Smooth muscle cell (in vitro differentiated cells): ENCODE data around the gene FBXO31. TPM values are rescaled to one million over a fixed set of nuclear protein-coding genes. Genes with fewer than 3 reads are reported as not detected.

Experiments
- DNase-seq: peaks from one replicate; lab custom pipeline; 2025; ENCODE audit not compliant: unreplicated experiment; lab: John Stamatoyannopoulos, UW
- H2AFZ ChIP-seq: fragments of 200-600 bp; sonication (generic); 2 replicates; pipeline ENCODE4 v1.6.0; 2016; ENCODE audit warnings: antibody characterized with exemption, low read depth, mild to moderate bottlenecking
- H3F3A ChIP-seq: fragments of 200-600 bp; sonication (generic); 2 replicates; pipeline ENCODE4 v1.6.0; 2017; ENCODE audit warnings: antibody characterized with exemption, low read depth
- H3K27ac ChIP-seq: fragments of 200-600 bp; sonication (generic); 2 replicates; pipeline ENCODE4 v1.5.1; 2016; ENCODE audit warnings: low read depth, mild to moderate bottlenecking
- H3K27me3 ChIP-seq: fragments of 200-600 bp; sonication (generic); 2 replicates; pipeline ENCODE4 v1.6.1; 2016; ENCODE audit warnings: low read depth, mild to moderate bottlenecking
- H3K36me3 ChIP-seq: fragments of 200-600 bp; sonication (generic); 2 replicates; pipeline ENCODE4 v1.5.1; 2016; ENCODE audit warnings: low read depth
- H3K4me1 ChIP-seq: fragments of 200-600 bp; sonication (generic); 2 replicates; pipeline ENCODE4 v1.5.1; 2016; ENCODE audit warnings: low read depth
- H3K4me2 ChIP-seq: fragments of 200-600 bp; sonication (generic); 2 replicates; pipeline ENCODE4 v1.6.0; 2016; ENCODE audit warnings: mild to moderate bottlenecking
- H3K4me3 ChIP-seq: fragments of 200-600 bp; sonication (generic); 2 replicates; pipeline ENCODE4 v1.5.1; 2016; ENCODE audit warnings: mild to moderate bottlenecking
- H3K79me2 ChIP-seq: fragments of 200-600 bp; sonication (generic); 2 replicates; pipeline ENCODE4 v1.6.0; 2016; ENCODE audit warnings: low read depth, mild to moderate bottlenecking
- H3K9ac ChIP-seq: fragments of 200-600 bp; sonication (generic); 2 replicates; pipeline ENCODE4 v1.6.0; 2016; ENCODE audit warnings: low read depth
- H3K9me3 ChIP-seq: fragments of 200-600 bp; sonication (generic); replicated peaks from 2 replicates; pipeline ENCODE4 v1.5.1; 2016; ENCODE audit warnings: low read depth
- H4K20me1 ChIP-seq: fragments of 200-600 bp; sonication (generic); 2 replicates; pipeline ENCODE4 v1.6.0; 2016; ENCODE audit warnings: low read depth
- CTCF ChIP-seq: fragments of 200-600 bp; sonication (generic); IDR thresholded peaks from 2 replicates; pipeline ENCODE4 v1.5.1; 2017; ENCODE audit warnings: borderline replicate concordance, mild to moderate bottlenecking, antibody characterized with exemption; ENCODE audit not compliant: insufficient read depth, poor library complexity, severe bottlenecking
- WGBS: methylation state at CpG from one replicate; pipeline ENCODE4 v1.1.7; 2016; ENCODE audit warnings: low lambda C conversion rate; 5-methylcytosine and 5-hydroxymethylcytosine counted together
- polyA plus RNA-seq: library from polyadenylated mRNA; unstranded; fragments of >200 nt; fragmentation: Nextera tagmentation; extraction: Ambion mirVana; gene quantifications from 2 replicates; pipeline ENCODE4 v1.2.1, GENCODE V29; 2016
- total RNA-seq: library from RNA; depleted of rRNA; stranded (reverse); fragments of >200 nt; gene quantifications from 2 replicates; pipeline ENCODE4 v1.2.3, GENCODE V29; 2014

FBXO31 gene
- total and polyA plus RNA-seq, 2 experiments from 2014 or later: 13.9 to 25.6 TPM

GRCh38 chr16:87321336-87322107 is 62.1 kb downstream of the FBXO31 start:
- Histone ChIP-seq H3K36me3 (no peaks in the 10 kb centered on the region), H3K27me3 (no peaks in the 10 kb centered on the region), H3K79me2 (peaks cover 15% of the 10 kb centered on the region), H3F3A (peaks cover 4% of the 10 kb centered on the region), H3K4me3 (no peak overlapping the region), H3K4me1 (peaks cover 10% of the 10 kb centered on the region), H3K9me3 (no peaks in the 10 kb centered on the region), H3K9ac (no peak overlapping the region), H2AFZ (no peak overlapping the region), H3K27ac (no peak overlapping the region), H3K4me2 (no peak overlapping the region), H4K20me1 (peaks cover 16% of the 10 kb centered on the region)
- no peak for TF ChIP-seq CTCF
- 93% methylated on average over 20 of the region's 20 CpGs for WGBS
- no peak for DNase-seq

- WGBS: 91% methylated on average over 10 of the region's 12 CpGs
These were observed 62.9 kb downstream of the FBXO31 start for GRCh38 chr16:87320510-87321227.

GRCh38 chr16:87319997-87320491 is 63.5 kb downstream of the FBXO31 start:
- Histone ChIP-seq H3K27ac (no peak overlapping the region), H3K9me3 (no peaks in the 10 kb centered on the region), H3K4me1 (peaks cover 10% of the 10 kb centered on the region), H3K27me3 (no peaks in the 10 kb centered on the region), H3F3A (peaks cover 4% of the 10 kb centered on the region), H3K9ac (no peak overlapping the region), H4K20me1 (peaks cover 3% of the 10 kb centered on the region), H2AFZ (no peak overlapping the region), H3K36me3 (no peaks in the 10 kb centered on the region), H3K79me2 (peaks cover 15% of the 10 kb centered on the region), H3K4me3 (no peak overlapping the region), H3K4me2 (no peak overlapping the region)
- WGBS: 99% methylated on average over 7 of the region's 7 CpGs
- DNase-seq: no peak
- no peak for TF ChIP-seq CTCF

More at GRCh38 chr16:87320510-87321227, 62.9 kb downstream of the FBXO31 start:
- Histone ChIP-seq H3K27ac (no peak overlapping the region), H2AFZ (no peak overlapping the region), H3F3A (peaks cover 4% of the 10 kb centered on the region), H3K36me3 (no peaks in the 10 kb centered on the region), H4K20me1 (peaks cover 9% of the 10 kb centered on the region), H3K9ac (no peak overlapping the region), H3K9me3 (no peaks in the 10 kb centered on the region), H3K4me3 (no peak overlapping the region), H3K79me2 (peaks cover 15% of the 10 kb centered on the region), H3K4me2 (no peak overlapping the region), H3K27me3 (no peaks in the 10 kb centered on the region), H3K4me1 (peaks cover 10% of the 10 kb centered on the region)
- no peak for TF ChIP-seq CTCF
- no peak for DNase-seq
